Esophagus squamous epithelium (tissue), 5 donors: ENCODE results near the gene CAGE1. TPM values are rescaled to one million over a fixed set of nuclear protein-coding genes. Genes with fewer than 3 reads are reported as not detected.

Experiments
- DNase-seq: peaks from one replicate; lab custom pipeline; 2025; lab: John Stamatoyannopoulos, UW
- H3K27ac ChIP-seq, 4 donors: fragments of 200-600 bp; sonication (generic); one replicate each; pipeline ENCODE4 v1.5.1; 2016 to 2019; ENCODE audit warnings: mild to moderate bottlenecking in 1 of 4
- H3K27me3 ChIP-seq, 4 donors: fragments of 200-600 bp; sonication (generic); 1 replicate in 3 of 4; 2 replicates in 1 of 4; pipeline versions ENCODE4 v1.5.1 to v1.6.0; 2017 to 2021; ENCODE audit warnings: antibody characterized with exemption in 1 of 4
- H3K36me3 ChIP-seq, 3 donors: fragments of 200-600 bp; sonication (generic); one replicate each; pipeline ENCODE4 v1.5.1; 2016 to 2019
- H3K4me1 ChIP-seq, 3 donors: fragments of 200-600 bp; sonication (generic); one replicate each; pipeline ENCODE4 v1.5.1; 2017 to 2019
- H3K4me3 ChIP-seq, 4 donors: fragments of 200-600 bp; sonication (generic); 1 replicate in 3 of 4; 2 replicates in 1 of 4; pipeline ENCODE4 v1.5.1; 2016 to 2019; ENCODE audit warnings: mild to moderate bottlenecking in 2 of 4, moderate library complexity in 1 of 4
- H3K9me3 ChIP-seq, 3 donors: fragments of 200-600 bp; sonication (generic); one replicate each; pipeline ENCODE4 v1.5.1; 2016 to 2019
- CTCF ChIP-seq, 6 experiments: fragments of 450-650 bp in 4 of 6; fragments of 200-600 bp in 2 of 6; sonication (generic) in 2 of 6; IDR thresholded peaks; one replicate each; pipeline ENCODE4 v1.5.1; 2016 to 2019; ENCODE audit warnings: antibody characterized with exemption in 6 of 6, mild to moderate bottlenecking in 4 of 6, moderate library complexity in 4 of 6
- POLR2A ChIP-seq, 4 donors: fragments of 450-650 bp; IDR thresholded peaks; one replicate each; pipeline ENCODE4 v1.6.1; 2017; ENCODE audit warnings: antibody characterized with exemption in 4 of 4, mild to moderate bottlenecking in 4 of 4, moderate library complexity in 3 of 4
- WGBS, 2 donors: methylation state at CpG; one replicate each; pipeline ENCODE4 v1.1.5; 2018; 5-methylcytosine and 5-hydroxymethylcytosine counted together
- intact Hi-C: fragments of 100-400 bp; cut with DNase I; formaldehyde crosslinking; loops from one replicate; pipeline ENCODE4 v1.15.0; 2022
- total RNA-seq, 4 donors: library from RNA; depleted of rRNA; stranded (reverse); fragments of >200 nt; gene quantifications; one replicate each; pipeline ENCODE4 v1.1.0, GENCODE V29; 2016
- donor health status: DM: yes; HTN: yes; CAD: no.

Gene CAGE1
- total RNA-seq, 4 donors from 2014 or later, result 0.09 TPM; not detected in 3

- Histone ChIP-seq H3K4me1 (peaks cover 0 to 14% (median 0%) of the 10 kb centered on the region in 3 donors), H3K4me3 (no peak overlapping the region), H3K27ac (no peak overlapping the region), H3K27me3 (no peaks in the 10 kb centered on the region), H3K36me3 (peaks cover 5 to 66% (median 35%) of the 10 kb centered on the region in 3 donors), H3K9me3 (no peaks in the 10 kb centered on the region)
- no peak for DNase-seq
- 61 to 69% methylated on average over 6 of the region's 6 CpGs for WGBS, 2 donors
- intact Hi-C loops, result no loop called here
- no peak for TF ChIP-seq CTCF (IDR thresholded peaks at IDR 0.05)
- TF ChIP-seq POLR2A (IDR thresholded peaks at IDR 0.05), result no peak
Measured at GRCh38 chr6:7418238-7418905, 28.8 kb upstream of the CAGE1 start.

- WGBS, 2 donors, result 80 to 86% methylated on average over 2 of the region's 2 CpGs
- intact Hi-C loops, result no loop called here
- TF ChIP-seq POLR2A (IDR thresholded peaks at IDR 0.05), result no peak
- no peak for TF ChIP-seq CTCF (IDR thresholded peaks at IDR 0.05)
- H3K27ac ChIP-seq, result no peak overlapping the region
- peaks cover 0 to 14% (median 0%) of the 10 kb centered on the region in 3 donors for H3K4me1 ChIP-seq
- no peaks in the 10 kb centered on the region for H3K27me3 ChIP-seq
- H3K36me3 ChIP-seq, result peaks cover 5 to 73% (median 35%) of the 10 kb centered on the region in 3 donors
- no peak for DNase-seq
- H3K4me3 ChIP-seq, result no peak overlapping the region
- no peaks in the 10 kb centered on the region for H3K9me3 ChIP-seq
Measured at GRCh38 chr6:7417684-7418083, 28.1 kb upstream of the CAGE1 start.

- no peaks in the 10 kb centered on the region for H3K9me3 ChIP-seq
- DNase-seq, result no peak
- peaks cover 5 to 99% (median 46%) of the 10 kb centered on the region in 3 donors for H3K36me3 ChIP-seq
- no peaks in the 10 kb centered on the region for H3K27me3 ChIP-seq
- 79 to 80% methylated on average over 7 of the region's 7 CpGs for WGBS, 2 donors
- no peak overlapping the region for H3K4me3 ChIP-seq
- TF ChIP-seq POLR2A (IDR thresholded peaks at IDR 0.05) (no peak), CTCF (IDR thresholded peaks at IDR 0.05) (no peak)
- intact Hi-C loops, result no loop called here
- no peak overlapping the region for H3K27ac ChIP-seq
- H3K4me1 ChIP-seq, result peaks cover 0 to 14% (median 0%) of the 10 kb centered on the region in 3 donors
Measured at GRCh38 chr6:7414811-7415210, 25.3 kb upstream of the CAGE1 start.

- 78 to 79% methylated on average over 2 of the region's 2 CpGs for WGBS, 2 donors
- H3K36me3 ChIP-seq, result peaks cover 5 to 100% (median 46%) of the 10 kb centered on the region in 3 donors
- no peak for TF ChIP-seq POLR2A (IDR thresholded peaks at IDR 0.05)
- no peak for TF ChIP-seq CTCF (IDR thresholded peaks at IDR 0.05)
- no peaks in the 10 kb centered on the region for H3K27me3 ChIP-seq
- peaks cover 0 to 8% (median 0%) of the 10 kb centered on the region in 3 donors for H3K4me1 ChIP-seq
- no peak for DNase-seq
- no peak overlapping the region for H3K27ac ChIP-seq
- no peak overlapping the region for H3K4me3 ChIP-seq
- no peaks in the 10 kb centered on the region for H3K9me3 ChIP-seq
- intact Hi-C loops, result no loop called here
Measured at GRCh38 chr6:7413151-7413823, 23.7 kb upstream of the CAGE1 start.

- H3K27ac ChIP-seq, result no peak overlapping the region
- TF ChIP-seq CTCF (IDR thresholded peaks at IDR 0.05), result no peak
- TF ChIP-seq POLR2A (IDR thresholded peaks at IDR 0.05), result no peak
- no peak for DNase-seq
- peaks cover 7 to 100% (median 51%) of the 10 kb centered on the region in 3 donors for H3K36me3 ChIP-seq
- intact Hi-C loops, result no loop called here
- no peak overlapping the region for H3K4me3 ChIP-seq
- H3K9me3 ChIP-seq, result no peaks in the 10 kb centered on the region
- WGBS, 2 donors, result 82 to 94% methylated on average over 2 of the region's 2 CpGs
- H3K4me1 ChIP-seq, result no peaks in the 10 kb centered on the region
- H3K27me3 ChIP-seq, result no peaks in the 10 kb centered on the region
Measured at GRCh38 chr6:7411328-7411727, 21.8 kb upstream of the CAGE1 start.
